Keratinocyte (primary cell): Measurements from ENCODE around the gene SNX17.

Experiments used
- CTCF ChIP-seq, 3 experiments: IDR thresholded peaks in 1 of 3; conservative IDR thresholded peaks in 1 of 3; optimal IDR thresholded peaks in 1 of 3; 2 replicates in 2 of 3; 3 replicates in 1 of 3; pipeline versions ENCODE3 to v1.5.1; 2011; ENCODE audit warnings: low read length in 3 of 3, mild to moderate bottlenecking in 3 of 3, moderate library complexity in 2 of 3, control low read depth in 1 of 3, inconsistent platforms in 1 of 3; ENCODE audit not compliant: insufficient read depth in 2 of 3; ENCODE audit errors: extremely low read depth in 1 of 3
- EZH2 ChIP-seq: IDR thresholded peaks from one replicate; pipeline ENCODE4 v1.6.1; 2012; ENCODE audit warnings: inconsistent platforms, mild to moderate bottlenecking, low read length, moderate library complexity

- no peak for TF ChIP-seq EZH2
- TF ChIP-seq CTCF (optimal IDR thresholded peaks at IDR 0.05 in 1 of 3, IDR thresholded peaks at IDR 0.05 in 1 of 3, conservative IDR thresholded peaks at IDR 0.05 in 1 of 3; ENCODE audit: extremely low read depth in 1 of 3, insufficient read depth in 2 of 3, low read length in 3 of 3), result no peak
Measured at GRCh38 chr2:27369471-27370025, 868 bp upstream of the SNX17 start.
